NCI-H2107 treated with DMSO at 0.1 percent for 48 hours (cell line): Measurements from ENCODE around the gene SEMA3F.
A peak's percentile ranks its signal among the peaks of the same experiment; 100 is the strongest.

Source experiments
- DNase-seq: peaks from one replicate; lab custom pipeline; 2025; ENCODE audit not compliant: unreplicated experiment; lab: John Stamatoyannopoulos, UW

SEMA3F gene

GRCh38 chr3:50229490-50229889, 74.4 kb downstream of the SEMA3F start:
- no peak for DNase-seq

GRCh38 chr3:50230104-50230793, 75.1 kb downstream of the SEMA3F start:
- no peak for DNase-seq

DNA sequence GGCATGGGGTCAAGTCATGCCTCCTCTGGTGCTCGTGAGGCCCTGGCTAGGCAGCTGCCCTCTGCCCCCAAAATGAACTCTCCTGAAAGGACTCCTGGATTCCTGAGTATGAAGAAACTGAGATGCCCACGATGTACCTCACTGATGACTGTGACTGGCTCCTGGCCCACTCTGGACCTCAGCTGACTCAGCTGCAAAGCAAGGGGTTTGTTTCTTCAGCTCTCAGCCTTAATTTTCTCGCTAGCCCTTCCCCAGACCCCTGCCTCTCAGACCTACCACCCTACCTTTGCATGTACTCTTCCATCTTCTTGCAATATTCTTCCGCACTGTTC, 75.6 kb downstream of the SEMA3F start:
- DNase-seq: no peak

- DNase-seq: no peak
Observed at GRCh38 chr3:50231581-50231980, 76.5 kb downstream of the SEMA3F start.

DNA sequence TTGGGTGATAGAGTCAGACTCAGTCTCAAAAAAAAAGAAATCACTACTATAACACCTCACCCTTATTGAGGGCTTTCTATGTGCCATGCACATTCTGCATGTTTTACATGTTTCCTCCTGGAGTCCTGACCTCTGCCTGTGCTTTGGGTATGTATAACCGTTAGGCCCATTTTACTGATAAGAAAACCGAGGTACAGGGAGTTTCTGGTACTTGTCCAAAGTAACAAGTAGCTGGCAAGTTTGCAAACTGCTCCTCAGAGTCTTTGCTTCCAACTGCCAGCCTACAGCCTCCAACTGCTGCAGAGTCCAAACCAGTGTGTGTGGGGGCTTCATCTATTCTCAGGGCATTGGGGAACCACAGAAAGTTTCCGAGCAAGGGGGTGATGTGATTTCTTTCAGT, 77.2 kb downstream of the SEMA3F start:
- no peak for DNase-seq

- DNase-seq: no peak
Observed at GRCh38 chr3:50233176-50233575, 78.1 kb downstream of the SEMA3F start.

DNA sequence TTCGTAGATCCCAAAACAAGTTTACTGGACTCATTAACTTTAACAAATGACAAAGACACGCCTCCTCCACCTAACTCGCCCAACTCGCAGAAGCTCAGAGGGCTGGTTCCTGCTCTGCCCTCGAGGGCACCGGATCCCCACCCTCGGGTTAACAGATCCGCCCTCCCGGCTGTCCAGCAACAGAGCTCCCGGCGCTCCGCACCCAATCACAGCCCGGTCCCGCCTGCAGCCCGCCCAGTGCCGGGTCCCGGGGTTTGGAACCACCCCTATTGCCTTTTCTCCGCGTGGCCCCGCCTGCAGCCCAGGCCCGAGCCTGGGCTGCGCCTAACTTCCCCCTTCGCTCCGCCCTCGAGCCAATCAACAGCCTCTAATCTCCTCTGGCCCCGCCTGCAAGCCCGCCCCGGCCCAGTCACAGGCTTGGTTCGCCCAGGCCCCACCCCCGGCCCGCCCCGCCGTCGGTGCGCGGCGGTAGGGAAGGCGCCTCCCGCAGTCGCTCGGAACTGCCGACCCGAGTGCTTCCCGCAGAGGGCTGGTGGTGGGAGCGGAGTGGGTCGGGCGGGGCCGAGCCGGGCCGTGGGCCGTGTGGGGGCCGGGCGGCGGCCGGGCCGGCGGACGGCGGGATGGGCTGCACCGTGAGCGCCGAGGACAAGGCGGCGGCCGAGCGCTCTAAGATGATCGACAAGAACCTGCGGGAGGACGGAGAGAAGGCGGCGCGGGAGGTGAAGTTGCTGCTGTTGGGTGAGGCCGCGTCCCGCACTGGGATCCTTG, 80.8 kb downstream of the SEMA3F start, which contains the start of gene GNAI2:
GNAI2 (plus strand) TSS at position 489 of the 768 bp plus-strand sequence; CDS start at position 621, 132 bp downstream.
- peak; percentile 86 for DNase-seq

GRCh38 chr3:50236484-50237132, 81.5 kb downstream of the SEMA3F start:
- DNase-seq: no peak

GRCh38 chr3:50237133-50237651, 82.1 kb downstream of the SEMA3F start:
- no peak for DNase-seq

- no peak for DNase-seq
Observed at GRCh38 chr3:50237754-50238548, 82.8 kb downstream of the SEMA3F start.

- no peak for DNase-seq
Observed at GRCh38 chr3:50238549-50239026, 83.5 kb downstream of the SEMA3F start.
